Cardiac muscle cell (in vitro differentiated cells and primary cell): ENCODE measurements around the gene PDCL3. TPM values are rescaled to one million over a fixed set of nuclear protein-coding genes. Genes with fewer than 3 reads are reported as not detected.

Experiments used
- DNase-seq, 2 donors: peaks; one replicate each; pipeline versions ENCODE4 v3.0.0 to v3.0.0-alpha.2; 2010 to 2017; ENCODE audit warnings: low read depth in 1 of 2, low spot score in 1 of 2
- H3K27ac ChIP-seq: fragments of 200-600 bp; sonication (generic); 2 replicates; pipeline ENCODE4 v1.5.1; 2016
- H3K27me3 ChIP-seq: fragments of 200-600 bp; sonication (generic); 2 replicates; pipeline ENCODE4 v1.6.0; 2016; ENCODE audit warnings: control low read depth
- H3K36me3 ChIP-seq: fragments of 200-600 bp; sonication (generic); 2 replicates; pipeline ENCODE4 v1.5.1; 2016; ENCODE audit warnings: control low read depth
- H3K4me1 ChIP-seq: fragments of 200-600 bp; sonication (generic); 2 replicates; pipeline ENCODE4 v1.8.1; 2017; ENCODE audit warnings: low read depth, mild to moderate bottlenecking, mixed run types
- H3K4me3 ChIP-seq: fragments of 200-600 bp; sonication (generic); 2 replicates; pipeline ENCODE4 v1.5.1; 2016; ENCODE audit warnings: mild to moderate bottlenecking
- H3K9me3 ChIP-seq: fragments of 200-600 bp; sonication (generic); 2 replicates; pipeline ENCODE4 v1.5.1; 2017; ENCODE audit warnings: low read depth, mild to moderate bottlenecking, control low read depth
- CTCF ChIP-seq: IDR thresholded peaks from 2 replicates; pipeline ENCODE4 v1.5.1; 2012; ENCODE audit warnings: low read depth, mild to moderate bottlenecking, low read length
- polyA plus RNA-seq: library from polyadenylated mRNA; unstranded; fragments of >200 nt; fragmentation: Nextera tagmentation; extraction: Ambion mirVana; gene quantifications from 2 replicates; pipeline ENCODE4 v1.2.1, GENCODE V29; 2016
- total RNA-seq: library from RNA; depleted of rRNA; stranded (reverse); fragments of >200 nt; gene quantifications from 2 replicates; pipeline ENCODE4 v1.2.3, GENCODE V29; 2016

The PDCL3 gene
- total and polyA plus RNA-seq, 2 experiments from 2014 or later = 20.9 to 33.1 TPM

GRCh38 chr2:100601661-100602060 lies 38.9 kb downstream of the PDCL3 start:
- no peaks in the 10 kb centered on the region for H3K27me3 ChIP-seq
- H3K27ac ChIP-seq = no peak overlapping the region
- H3K4me3 ChIP-seq = no peak overlapping the region
- TF ChIP-seq CTCF = no peak
- no peak for DNase-seq
- H3K36me3 ChIP-seq = no peaks in the 10 kb centered on the region
- H3K4me1 ChIP-seq = no peaks in the 10 kb centered on the region
- no peaks in the 10 kb centered on the region for H3K9me3 ChIP-seq

GRCh38 chr2:100603414-100603813 lies 40.6 kb downstream of the PDCL3 start:
- no peaks in the 10 kb centered on the region for H3K36me3 ChIP-seq
- no peak for DNase-seq
- H3K27me3 ChIP-seq = no peaks in the 10 kb centered on the region
- no peaks in the 10 kb centered on the region for H3K4me1 ChIP-seq
- no peak for TF ChIP-seq CTCF
- no peak overlapping the region for H3K27ac ChIP-seq
- H3K9me3 ChIP-seq = no peaks in the 10 kb centered on the region
- no peak overlapping the region for H3K4me3 ChIP-seq

GRCh38 chr2:100603948-100604633 lies 41.3 kb downstream of the PDCL3 start:
- no peaks in the 10 kb centered on the region for H3K9me3 ChIP-seq
- peak in 1 of 2 donors; percentile 40 for DNase-seq
- no peaks in the 10 kb centered on the region for H3K4me1 ChIP-seq
- no peak overlapping the region for H3K27ac ChIP-seq
- H3K27me3 ChIP-seq = no peaks in the 10 kb centered on the region
- no peaks in the 10 kb centered on the region for H3K36me3 ChIP-seq
- H3K4me3 ChIP-seq = no peak overlapping the region
- TF ChIP-seq CTCF = no peak

GRCh38 chr2:100606332-100606725 lies 43.5 kb downstream of the PDCL3 start:
- Histone ChIP-seq H3K9me3 (no peaks in the 10 kb centered on the region), H3K27me3 (no peaks in the 10 kb centered on the region), H3K36me3 (no peaks in the 10 kb centered on the region), H3K4me3 (no peak overlapping the region), H3K4me1 (no peaks in the 10 kb centered on the region), H3K27ac (no peak overlapping the region)
- DNase-seq = no peak
- TF ChIP-seq CTCF = no peak

GRCh38 chr2:100606726-100607343 lies 44.0 kb downstream of the PDCL3 start:
- Histone ChIP-seq H3K36me3 (no peaks in the 10 kb centered on the region), H3K27me3 (no peaks in the 10 kb centered on the region), H3K4me1 (no peaks in the 10 kb centered on the region), H3K27ac (no peak overlapping the region), H3K9me3 (no peaks in the 10 kb centered on the region), H3K4me3 (no peak overlapping the region)
- peak; percentile 36 to 52 for DNase-seq
- peak; percentile 80 for TF ChIP-seq CTCF
